HCT116 (cell line): ENCODE results near the gene ZNF532. TPM values are rescaled to one million over a fixed set of nuclear protein-coding genes. Genes with fewer than 3 reads are reported as not detected.

ENCODE experiments used
- total RNA-seq: library from RNA; stranded (reverse); gene quantifications from one replicate; pipeline ENCODE4 v1.2.1, GENCODE V29; 2021; ENCODE audit not compliant: unreplicated experiment

ZNF532 gene
- total RNA-seq, 1 experiment from 2014 or later: 11.6 TPM

Other genes with a start within 250 kb of the ZNF532 start
- gene ALPK2, start 235.8 kb upstream of the ZNF532 start, total RNA-seq: 0.22 TPM
- gene MALT1, start 193.4 kb upstream of the ZNF532 start, total RNA-seq: 41.1 TPM